NCI-H69 (cell line): ENCODE results near the gene CCDC88C.

ENCODE experiments used
- DNase-seq: peaks from one replicate; lab custom pipeline; 2025; lab: John Stamatoyannopoulos, UW

Gene CCDC88C

GRCh38 chr14:91309756-91310280 is 107.8 kb downstream of the CCDC88C start:
- DNase-seq = no peak

GRCh38 chr14:91308337-91308736 is 109.3 kb downstream of the CCDC88C start:
- DNase-seq = no peak

GRCh38 chr14:91307652-91308051 is 110.0 kb downstream of the CCDC88C start:
- no peak for DNase-seq

- DNase-seq = no peak
Observed at GRCh38 chr14:91307046-91307445, 110.6 kb downstream of the CCDC88C start.

GRCh38 chr14:91306547-91306946 is 111.1 kb downstream of the CCDC88C start:
- DNase-seq = peak; percentile 13

- DNase-seq = no peak
Observed at GRCh38 chr14:91305650-91306431, 111.8 kb downstream of the CCDC88C start.

- DNase-seq = no peak
Observed at GRCh38 chr14:91303924-91304229, 113.7 kb downstream of the CCDC88C start.

GRCh38 chr14:91303091-91303923 is 114.3 kb downstream of the CCDC88C start:
- peak; percentile 46 for DNase-seq

- no peak for DNase-seq
Observed at GRCh38 chr14:91302391-91302790, 115.2 kb downstream of the CCDC88C start.

GRCh38 chr14:91300957-91301356 is 116.7 kb downstream of the CCDC88C start:
- no peak for DNase-seq

- no peak for DNase-seq
Observed at GRCh38 chr14:91300283-91300895, 117.2 kb downstream of the CCDC88C start.

- DNase-seq = peak; percentile 30
Observed at GRCh38 chr14:91299121-91300115, 118.2 kb downstream of the CCDC88C start.

- no peak for DNase-seq
Observed at GRCh38 chr14:91298576-91298975, 119.0 kb downstream of the CCDC88C start.

- DNase-seq = no peak
Observed at GRCh38 chr14:91297081-91297711, 120.4 kb downstream of the CCDC88C start.

- DNase-seq = no peak
Observed at GRCh38 chr14:91295851-91296796, 121.5 kb downstream of the CCDC88C start.

GRCh38 chr14:91295276-91295845 is 122.3 kb downstream of the CCDC88C start:
- DNase-seq = no peak

GRCh38 chr14:91294153-91294552 is 123.5 kb downstream of the CCDC88C start:
- no peak for DNase-seq

- no peak for DNase-seq
Observed at GRCh38 chr14:91293281-91293680, 124.3 kb downstream of the CCDC88C start.

- DNase-seq = no peak
Observed at GRCh38 chr14:91292491-91292890, 125.1 kb downstream of the CCDC88C start.
